Spinal cord (tissue), 10 donors: ENCODE data around the gene OR10A6. TPM values are rescaled to one million over a fixed set of nuclear protein-coding genes. Genes with fewer than 3 reads are reported as not detected.

ENCODE experiments used
- DNase-seq, 6 donors: peaks; one replicate each; pipeline versions ENCODE4 v3.0.0 to v3.0.0-alpha.2; 2013 to 2015; ENCODE audit warnings: low spot score in 6 of 6, low read depth in 4 of 6
- H3K27ac ChIP-seq: one replicate; pipeline ENCODE4 v1.5.1; 2013; ENCODE audit warnings: low read depth, low read length, control low read depth
- H3K27me3 ChIP-seq: one replicate; pipeline ENCODE4 v1.6.1; 2013; ENCODE audit warnings: low read length; ENCODE audit not compliant: control insufficient read depth, insufficient read depth
- H3K36me3 ChIP-seq: one replicate; pipeline ENCODE4 v1.6.1; 2013; ENCODE audit warnings: low read length; ENCODE audit not compliant: control insufficient read depth, insufficient read depth
- H3K4me1 ChIP-seq: one replicate; pipeline ENCODE4 v1.6.1; 2013; ENCODE audit warnings: low read length; ENCODE audit not compliant: control insufficient read depth, insufficient read depth
- H3K4me3 ChIP-seq: one replicate; pipeline ENCODE4 v1.5.1; 2013; ENCODE audit warnings: low read depth, low read length, control low read depth
- H3K9me3 ChIP-seq: one replicate; pipeline ENCODE4 v1.6.1; 2013; ENCODE audit warnings: low read length; ENCODE audit not compliant: control insufficient read depth, insufficient read depth
- WGBS: methylation state at CpG from one replicate; pipeline ENCODE4 v1.1.5; 2013; ENCODE audit warnings: missing lambda C conversion rate; ENCODE audit not compliant: insufficient coverage; 5-methylcytosine and 5-hydroxymethylcytosine counted together
- polyA plus RNA-seq, 2 donors: library from polyadenylated mRNA; unstranded; fragments of 120-200 nt; gene quantifications; one replicate each; pipeline ENCODE4 v1.2.1, GENCODE V29; 2013; ENCODE audit not compliant: insufficient read length in 2 of 2
- total RNA-seq, 2 donors: library from RNA; depleted of rRNA in 1 of 2; stranded (reverse); fragments of 120-200 nt in 1 of 2; fragments of >200 nt in 1 of 2; gene quantifications; one replicate each; pipeline versions ENCODE4 v1.2.3 to v1.2.4, GENCODE V29; 2013 to 2014
- donor health status: healthy.

Gene OR10A6
- total and polyA plus RNA-seq, 4 donors: not detected

- H3K9me3 ChIP-seq: no peaks in the 10 kb centered on the region
- no peak for DNase-seq
- H3K4me3 ChIP-seq: no peak overlapping the region
- WGBS: 100% methylated on average over 1 of the region's 2 CpGs
- no peaks in the 10 kb centered on the region for H3K4me1 ChIP-seq
- no peaks in the 10 kb centered on the region for H3K27me3 ChIP-seq
- no peak overlapping the region for H3K27ac ChIP-seq
- H3K36me3 ChIP-seq: no peaks in the 10 kb centered on the region
Observed at GRCh38 chr11:7924536-7924935, 6.5 kb downstream of the OR10A6 start.

DNA sequence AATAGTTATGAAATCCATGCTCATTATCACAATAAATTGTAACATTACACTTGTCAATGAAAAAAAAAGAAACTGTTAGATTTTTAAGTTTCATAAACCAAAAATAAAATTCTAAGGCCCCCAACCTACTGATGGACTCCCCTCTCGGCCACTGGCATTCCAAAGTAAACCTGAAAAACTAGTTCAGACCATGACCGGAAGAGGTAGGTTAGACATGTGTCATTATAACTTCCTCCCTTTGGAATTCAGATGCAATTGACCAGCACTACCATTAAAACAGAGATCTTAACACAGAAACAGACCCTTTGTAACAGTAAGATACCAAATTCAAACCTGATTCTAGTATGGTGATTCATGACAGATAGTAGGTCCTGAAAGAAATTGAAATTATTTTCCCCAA is 12.9 kb downstream of the OR10A6 start:
- Histone ChIP-seq H3K4me3 (no peak overlapping the region), H3K27ac (no peak overlapping the region), H3K27me3 (no peaks in the 10 kb centered on the region), H3K4me1 (no peaks in the 10 kb centered on the region), H3K9me3 (no peaks in the 10 kb centered on the region), H3K36me3 (no peaks in the 10 kb centered on the region)
- no peak for DNase-seq
- WGBS: no CpG with 5 or more reads among the region's 2 CpGs

DNA sequence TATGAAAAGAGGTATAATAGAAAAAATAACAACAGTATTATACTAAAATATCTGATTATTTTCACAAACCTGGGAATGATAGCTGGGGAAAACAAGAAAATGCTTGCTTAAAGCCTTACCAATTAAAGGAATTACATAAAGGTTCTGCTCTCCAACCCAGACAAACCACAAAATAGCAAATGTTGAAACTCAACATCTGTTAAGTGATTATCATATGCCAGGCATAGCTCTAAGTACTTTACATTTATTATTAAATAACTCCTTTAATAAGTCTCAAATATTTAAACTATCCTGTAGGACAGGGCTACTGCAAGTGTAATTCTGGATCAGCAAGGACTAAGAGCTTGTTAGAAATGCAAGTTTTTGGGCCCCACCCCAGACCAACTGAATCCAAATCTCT is 20.1 kb downstream of the OR10A6 start:
- no peaks in the 10 kb centered on the region for H3K27me3 ChIP-seq
- H3K27ac ChIP-seq: no peak overlapping the region
- H3K4me3 ChIP-seq: no peak overlapping the region
- no peak for DNase-seq
- H3K4me1 ChIP-seq: no peaks in the 10 kb centered on the region
- H3K36me3 ChIP-seq: no peaks in the 10 kb centered on the region
- no peaks in the 10 kb centered on the region for H3K9me3 ChIP-seq

GRCh38 chr11:7910286-7910788 is 20.7 kb downstream of the OR10A6 start:
- Histone ChIP-seq H3K9me3 (no peaks in the 10 kb centered on the region), H3K4me3 (no peak overlapping the region), H3K4me1 (no peaks in the 10 kb centered on the region), H3K27me3 (no peaks in the 10 kb centered on the region), H3K27ac (no peak overlapping the region), H3K36me3 (no peaks in the 10 kb centered on the region)
- no peak for DNase-seq
- no CpG with 5 or more reads among the region's 2 CpGs for WGBS

DNA sequence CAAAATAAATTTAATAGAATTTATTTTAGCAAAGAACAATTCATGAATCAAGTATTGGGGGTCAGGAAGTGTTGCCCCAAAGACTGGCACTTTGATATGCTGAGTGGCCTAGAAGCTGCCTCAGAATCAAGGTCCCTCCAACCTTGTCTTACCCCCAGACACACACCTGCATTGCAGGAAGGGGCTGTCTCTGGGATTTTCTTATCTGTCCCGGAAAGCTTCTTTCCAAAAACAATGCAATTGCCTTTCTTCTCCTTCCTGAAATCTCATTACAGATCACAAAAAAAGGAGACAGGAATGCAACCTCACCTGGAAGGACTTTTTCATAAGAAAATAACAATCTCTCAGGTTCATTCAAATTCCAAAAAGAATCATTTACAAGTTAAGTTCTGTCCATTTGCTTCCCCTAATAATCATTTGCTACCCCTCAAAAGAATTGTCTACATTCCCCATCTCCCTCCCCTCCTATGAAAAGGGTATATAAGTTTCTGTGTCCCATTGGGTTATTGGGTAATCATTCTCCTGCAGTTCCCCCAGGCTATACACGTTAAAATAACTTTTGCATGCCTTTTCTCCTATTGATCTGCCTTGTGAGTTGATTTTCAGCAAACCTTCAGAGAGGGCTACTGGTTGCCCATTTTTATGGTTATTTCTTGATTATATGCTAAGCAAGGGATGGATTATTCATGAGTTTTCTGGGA is 21.3 kb downstream of the OR10A6 start:
- DNase-seq: no peak
- Histone ChIP-seq H3K36me3 (no peaks in the 10 kb centered on the region), H3K9me3 (no peaks in the 10 kb centered on the region), H3K4me1 (no peaks in the 10 kb centered on the region), H3K27ac (no peak overlapping the region), H3K4me3 (no peak overlapping the region), H3K27me3 (no peaks in the 10 kb centered on the region)
- no CpG with 5 or more reads among the region's 2 CpGs for WGBS

DNA sequence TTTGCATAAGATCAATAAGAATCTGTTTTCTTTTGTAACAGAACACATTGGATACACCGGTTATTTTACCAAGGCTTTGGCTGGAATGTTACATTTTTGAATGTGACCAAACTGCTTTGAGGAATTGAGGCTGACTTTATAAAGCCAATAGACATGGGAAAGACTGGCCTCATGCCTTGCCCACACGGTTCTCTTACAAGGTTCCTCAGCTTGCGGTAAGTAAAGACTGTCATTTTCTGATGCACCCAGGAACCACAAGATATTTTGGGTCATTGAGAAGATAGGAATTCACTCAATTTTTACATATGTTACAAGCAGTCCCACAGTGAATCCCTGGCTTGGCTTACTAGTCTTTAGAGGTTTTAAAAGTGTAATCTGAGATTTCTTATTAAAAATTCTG is 23.9 kb downstream of the OR10A6 start:
- H3K27ac ChIP-seq: no peak overlapping the region
- H3K4me1 ChIP-seq: no peaks in the 10 kb centered on the region
- no peak for DNase-seq
- 0% methylated on average over 1 of the region's 3 CpGs for WGBS
- H3K36me3 ChIP-seq: no peaks in the 10 kb centered on the region
- no peak overlapping the region for H3K4me3 ChIP-seq
- H3K27me3 ChIP-seq: no peaks in the 10 kb centered on the region
- H3K9me3 ChIP-seq: no peaks in the 10 kb centered on the region

GRCh38 chr11:7906481-7906880 is 24.6 kb downstream of the OR10A6 start:
- no peak overlapping the region for H3K27ac ChIP-seq
- H3K27me3 ChIP-seq: no peaks in the 10 kb centered on the region
- H3K9me3 ChIP-seq: no peaks in the 10 kb centered on the region
- no peak for DNase-seq
- no peaks in the 10 kb centered on the region for H3K4me1 ChIP-seq
- WGBS: no CpG with 5 or more reads among the region's 4 CpGs
- H3K4me3 ChIP-seq: no peak overlapping the region
- H3K36me3 ChIP-seq: no peaks in the 10 kb centered on the region

GRCh38 chr11:7905961-7906429 is 25.1 kb downstream of the OR10A6 start:
- H3K4me3 ChIP-seq: no peak overlapping the region
- H3K27me3 ChIP-seq: no peaks in the 10 kb centered on the region
- 59% methylated on average over 2 of the region's 3 CpGs for whole genome bisulfite sequencing
- H3K27ac ChIP-seq: no peak overlapping the region
- H3K36me3 ChIP-seq: no peaks in the 10 kb centered on the region
- H3K9me3 ChIP-seq: no peaks in the 10 kb centered on the region
- no peaks in the 10 kb centered on the region for H3K4me1 ChIP-seq
- DNase-seq: no peak

GRCh38 chr11:7905549-7905948 is 25.5 kb downstream of the OR10A6 start:
- no peak overlapping the region for H3K4me3 ChIP-seq
- no peak for DNase-seq
- 83% methylated on average over 9 of the region's 9 CpGs for WGBS

DNA sequence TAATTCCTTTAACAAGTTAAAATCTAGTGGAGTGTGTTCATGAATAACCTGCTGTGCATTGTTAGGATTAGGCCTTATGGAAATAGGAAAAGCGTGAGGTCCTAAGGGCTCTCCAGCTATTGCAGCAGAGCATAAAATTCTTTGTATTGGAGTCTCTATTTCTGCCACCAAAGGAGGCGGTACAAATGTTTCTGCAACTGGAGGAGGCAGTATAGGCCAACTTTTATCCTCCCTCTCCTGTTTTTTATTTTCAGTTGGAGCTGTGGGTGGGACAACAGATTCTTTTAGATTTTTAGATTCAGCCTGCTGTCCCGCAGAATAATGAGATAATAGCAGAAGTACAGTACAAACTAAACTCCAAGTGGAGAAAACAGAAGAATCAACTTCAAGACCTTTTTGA is 26.2 kb downstream of the OR10A6 start:
- DNase-seq: peak in 1 of 6 donors; percentile 6
- Histone ChIP-seq H3K4me3 (no peak overlapping the region), H3K27me3 (no peaks in the 10 kb centered on the region), H3K27ac (no peak overlapping the region), H3K4me1 (no peaks in the 10 kb centered on the region), H3K9me3 (no peaks in the 10 kb centered on the region), H3K36me3 (no peaks in the 10 kb centered on the region)
- 43% methylated on average over 1 of the region's 3 CpGs for WGBS

More at GRCh38 chr11:7905549-7905948, 25.5 kb downstream of the OR10A6 start:
- Histone ChIP-seq H3K27me3 (no peaks in the 10 kb centered on the region), H3K9me3 (no peaks in the 10 kb centered on the region), H3K27ac (no peak overlapping the region), H3K4me1 (no peaks in the 10 kb centered on the region), H3K36me3 (no peaks in the 10 kb centered on the region)
